Renal cortex interstitium (tissue), 11 donors: Measurements from ENCODE around the gene SRSF2. TPM values are rescaled to one million over a fixed set of nuclear protein-coding genes. Genes with fewer than 3 reads are reported as not detected.
"Not testable (repeated sequence)": the region's sequence is repeated elsewhere in the genome, so short reads cannot be mapped to it uniquely, and the experiment has no call there.

ENCODE experiments used
- DNase-seq, 11 donors: peaks; one replicate each; pipeline ENCODE4 v3.0.0-alpha.2; 2013; ENCODE audit warnings: low read depth in 9 of 11, low spot score in 4 of 11; ENCODE audit errors: extremely low read depth in 1 of 11
- polyA plus RNA-seq, 3 donors: library from polyadenylated mRNA; unstranded; fragments of 120-200 nt; gene quantifications; one replicate each; pipeline ENCODE4 v1.2.1, GENCODE V29; 2013; ENCODE audit not compliant: insufficient read length in 3 of 3

Gene SRSF2
- polyA plus RNA-seq, 3 donors: 344 to 434 (median 371) TPM

DNA sequence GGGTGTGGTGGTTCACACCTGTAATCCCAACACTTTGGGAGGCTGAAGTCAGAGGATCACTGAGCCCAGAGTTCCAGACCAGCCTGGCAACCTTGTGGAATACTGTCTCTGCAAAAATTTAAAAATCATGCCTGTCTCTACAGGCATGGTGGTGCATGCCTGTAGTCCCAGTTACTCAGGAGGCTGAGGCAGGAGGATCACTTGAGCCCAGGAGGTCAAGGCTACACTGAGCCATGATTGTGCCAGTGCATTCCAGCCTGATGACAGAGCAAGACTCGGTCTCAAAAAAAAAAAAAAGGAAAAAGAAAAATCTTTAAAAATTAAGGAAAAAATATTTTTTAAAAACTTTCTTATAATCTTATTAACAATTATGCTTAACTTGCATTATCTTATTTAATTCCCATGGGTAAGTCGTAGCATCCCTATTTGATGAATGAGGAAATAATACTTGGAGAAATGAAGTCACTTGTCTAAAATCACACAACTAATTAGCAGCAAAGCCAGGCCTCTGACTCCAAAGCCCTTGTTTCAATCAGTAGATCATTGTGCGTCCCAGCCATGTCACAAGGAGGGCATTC lies 14.4 kb upstream of the SRSF2 start:
- DNase-seq: no peak

- no peak for DNase-seq
Measured at GRCh38 chr17:76748657-76749056, 11.5 kb upstream of the SRSF2 start.

DNA sequence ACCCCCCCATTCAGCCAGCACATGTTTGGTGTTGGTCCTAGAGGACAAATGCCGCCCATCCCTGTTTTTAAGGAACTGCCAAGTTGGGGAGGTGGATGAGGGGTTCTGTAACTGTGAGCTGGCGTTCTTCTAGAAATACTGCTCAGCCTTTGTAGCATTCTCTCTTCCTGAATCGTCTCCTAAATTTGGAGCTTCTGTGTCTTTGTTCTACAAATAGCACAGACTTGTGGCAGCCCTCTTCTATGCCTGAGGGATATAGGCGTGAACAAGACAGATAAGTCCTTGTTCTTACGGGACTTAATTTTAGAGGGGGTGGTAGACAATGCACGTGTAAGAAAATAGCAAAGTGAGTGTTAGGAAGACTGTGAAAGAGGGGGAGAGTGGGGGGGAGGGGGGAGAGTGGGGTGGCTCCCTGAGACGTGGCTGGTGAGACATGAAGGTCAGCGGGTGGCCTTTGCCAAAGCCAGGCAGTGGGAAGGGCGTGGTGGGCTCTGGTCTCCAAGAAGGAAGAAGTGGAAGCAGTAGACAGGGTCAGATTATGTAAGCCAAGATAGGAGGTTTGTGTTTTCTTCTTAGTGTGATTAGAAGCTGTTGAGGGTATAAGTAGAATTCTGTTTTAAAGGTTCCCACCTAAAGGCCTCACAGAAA lies 10.7 kb upstream of the SRSF2 start:
- no peak for DNase-seq

- not testable (repeated sequence) for DNase-seq
Measured at GRCh38 chr17:76745785-76746184, 8.7 kb upstream of the SRSF2 start.

DNA sequence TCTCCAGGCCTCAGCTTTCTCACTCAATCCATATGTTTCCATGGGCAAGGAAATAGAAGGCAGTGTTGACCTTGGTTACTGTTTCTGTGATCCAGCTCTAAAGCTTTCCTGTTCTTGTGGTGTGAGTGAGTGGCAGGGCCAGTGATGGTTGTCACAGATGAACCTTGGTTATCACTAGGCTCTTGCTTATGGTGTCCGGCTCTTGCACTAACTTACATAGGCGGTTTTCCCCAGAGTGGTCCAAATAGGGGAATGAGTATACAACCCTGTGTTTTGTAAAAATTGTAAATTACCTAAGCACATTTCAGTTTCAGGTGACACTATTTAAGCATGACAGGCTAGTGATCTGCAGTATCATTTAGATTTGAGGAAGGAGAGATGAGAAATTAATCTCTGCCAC lies 7.6 kb upstream of the SRSF2 start:
- no peak for DNase-seq

DNA sequence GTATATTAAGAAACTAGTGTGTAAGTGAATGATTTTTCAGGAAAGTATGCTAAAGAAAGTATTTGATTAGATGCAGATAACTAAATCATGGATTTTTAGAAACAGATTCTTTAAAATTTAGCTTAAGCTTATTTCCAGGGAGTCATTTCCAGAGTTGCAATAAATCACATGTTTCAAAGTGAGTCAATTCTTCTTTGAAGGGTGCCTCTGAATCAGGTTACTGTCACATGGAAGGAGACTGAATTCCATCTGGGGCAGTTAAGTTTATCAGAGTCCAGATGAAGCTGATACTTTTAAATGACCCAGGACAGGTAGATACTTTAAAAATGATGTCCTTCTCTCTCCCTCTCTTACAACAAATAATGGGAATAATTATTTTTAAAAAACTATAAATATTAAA lies 5.8 kb upstream of the SRSF2 start:
- no peak for DNase-seq

DNA sequence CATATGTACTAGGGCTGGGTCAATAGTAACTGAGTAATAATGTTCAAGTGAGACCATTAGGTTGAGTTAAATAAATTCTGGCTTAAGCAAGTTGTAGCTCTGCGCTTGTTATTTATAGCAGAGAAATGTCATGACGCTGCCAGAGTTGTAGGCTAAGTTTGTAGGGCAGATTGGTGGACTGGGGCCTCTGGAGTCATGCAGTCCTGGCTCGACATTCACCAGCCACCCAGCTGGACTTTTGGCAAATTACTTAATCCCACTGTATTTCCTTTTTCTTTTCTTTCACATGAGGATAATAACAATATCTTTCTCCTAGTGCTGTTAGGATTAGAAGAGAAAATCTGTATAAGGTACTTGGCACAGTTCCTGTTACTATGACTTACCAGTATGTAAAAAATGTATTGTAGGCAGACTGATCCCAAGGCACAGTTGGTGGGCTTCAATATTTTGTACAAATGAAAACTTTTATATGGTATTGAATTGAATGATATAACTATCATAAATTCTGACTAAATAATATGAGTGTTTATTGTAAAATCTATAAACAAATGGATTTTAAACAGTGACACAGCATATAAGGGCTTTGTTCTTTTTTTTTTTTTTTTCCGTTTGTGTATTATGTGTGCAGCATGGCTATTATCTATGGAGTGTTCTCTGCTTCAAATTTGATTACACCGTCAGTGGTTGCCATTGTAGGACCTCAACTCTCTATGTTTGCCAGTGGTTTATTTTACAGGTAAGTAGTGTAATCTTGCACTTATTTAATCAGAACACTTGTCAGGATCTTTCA lies 3.4 kb upstream of the SRSF2 start:
- no peak for DNase-seq

GRCh38 chr17:76739568-76740115 lies 2.5 kb upstream of the SRSF2 start:
- not testable (repeated sequence) for DNase-seq

- peak in 1 of 11 donors; percentile 13 for DNase-seq
Measured at GRCh38 chr17:76738468-76738850, 1.3 kb upstream of the SRSF2 start.

GRCh38 chr17:76737676-76738467 lies 741 bp upstream of the SRSF2 start, which contains the start of gene MFSD11:
MFSD11 (plus strand) TSS chr17:76738119; CDS start chr17:76738353, 234 bp downstream.
- peak; percentile 81 to 93 (median 92) for DNase-seq

GRCh38 chr17:76736349-76737081 lies 616 bp downstream of the SRSF2 start:
- peak in 4 of 11 donors; percentile 24 to 67 (median 56) for DNase-seq

DNA sequence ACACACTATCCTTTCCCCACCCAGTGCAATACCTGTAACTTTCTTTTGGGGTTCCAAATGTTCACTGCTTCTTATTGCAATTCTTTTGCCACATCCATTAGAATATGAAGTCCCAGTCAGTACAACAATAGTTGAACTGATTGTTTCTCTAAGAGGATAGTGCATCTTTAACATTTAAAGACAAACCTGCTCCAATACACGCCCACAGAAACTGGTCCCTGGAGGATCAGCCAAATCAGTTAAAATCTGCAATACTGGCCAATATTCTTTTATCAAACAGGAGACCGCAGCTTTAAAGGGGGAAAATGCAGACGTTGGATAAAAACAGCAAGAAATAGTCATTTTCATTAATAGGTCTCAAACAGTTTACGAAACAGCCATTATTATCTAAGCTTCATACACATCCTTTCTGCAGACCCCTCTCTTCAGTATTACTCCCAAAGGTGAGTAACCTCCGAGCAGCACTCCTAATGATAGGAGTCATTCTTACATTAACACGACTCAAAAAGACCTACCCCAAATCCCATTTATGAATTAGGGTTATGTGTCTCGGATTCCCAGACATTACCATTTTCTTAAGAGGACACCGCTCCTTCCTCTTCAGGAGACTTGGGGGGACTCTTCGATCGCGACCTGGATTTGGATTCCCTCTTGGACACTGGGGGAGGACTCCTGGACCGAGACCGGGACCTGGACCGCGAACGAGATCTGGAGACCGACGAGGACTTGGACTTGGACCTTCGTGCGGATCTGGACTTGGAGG lies 1.4 kb downstream of the SRSF2 start:
- DNase-seq: no peak

DNA sequence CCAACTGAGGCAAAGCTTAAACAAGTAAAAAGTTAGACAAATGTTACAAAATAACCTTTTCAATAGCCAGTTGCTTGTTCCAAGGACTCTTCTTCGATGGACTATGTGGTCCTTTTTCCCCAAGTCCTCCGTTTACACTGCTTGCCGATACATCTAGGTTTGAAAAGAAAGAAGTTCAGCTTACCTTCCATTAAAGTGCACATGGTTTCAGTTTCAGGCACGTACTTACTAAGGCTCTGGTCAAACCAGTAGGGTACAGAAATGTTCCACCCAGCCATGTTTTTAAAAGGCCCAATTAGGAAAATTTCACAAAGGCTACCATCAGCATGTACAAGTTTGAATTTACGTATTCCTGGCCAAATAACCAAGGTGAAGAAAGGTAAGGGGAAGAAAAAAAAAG lies 2.1 kb downstream of the SRSF2 start:
- no peak for DNase-seq

DNA sequence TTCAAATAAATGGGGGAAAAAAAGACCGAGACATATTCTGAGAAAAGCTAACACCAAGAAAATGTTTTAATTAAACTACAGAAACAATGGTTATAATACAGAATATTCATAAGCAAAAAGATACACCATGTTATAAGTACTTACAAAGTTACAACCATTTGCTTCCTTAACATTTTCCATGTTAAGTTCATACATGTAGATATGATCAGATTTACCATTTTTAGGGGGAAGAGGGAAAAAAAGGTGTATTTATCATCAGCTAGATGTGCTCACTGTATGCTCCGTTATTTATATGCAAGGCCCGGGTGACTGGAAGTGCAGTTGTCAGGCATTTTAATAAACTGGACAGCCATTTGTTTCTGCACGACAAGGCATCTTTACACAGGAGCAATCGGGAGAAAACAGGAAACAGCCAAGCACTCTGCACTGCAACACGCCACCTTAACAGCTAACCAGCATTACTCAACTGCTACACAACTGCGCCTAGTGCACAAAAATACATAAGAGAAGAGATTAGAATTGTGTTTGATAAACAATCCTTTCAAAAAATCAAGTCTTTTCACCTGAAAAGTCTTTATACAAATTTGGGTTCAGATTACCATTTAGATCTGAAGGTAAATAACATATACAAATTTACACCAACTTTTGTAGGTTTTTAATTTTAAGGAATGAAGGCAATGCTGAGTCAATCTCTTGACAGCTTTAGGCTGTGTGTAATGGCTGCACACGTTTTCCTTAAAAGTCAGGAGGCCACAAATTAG lies 2.9 kb downstream of the SRSF2 start:
- no peak for DNase-seq

DNA sequence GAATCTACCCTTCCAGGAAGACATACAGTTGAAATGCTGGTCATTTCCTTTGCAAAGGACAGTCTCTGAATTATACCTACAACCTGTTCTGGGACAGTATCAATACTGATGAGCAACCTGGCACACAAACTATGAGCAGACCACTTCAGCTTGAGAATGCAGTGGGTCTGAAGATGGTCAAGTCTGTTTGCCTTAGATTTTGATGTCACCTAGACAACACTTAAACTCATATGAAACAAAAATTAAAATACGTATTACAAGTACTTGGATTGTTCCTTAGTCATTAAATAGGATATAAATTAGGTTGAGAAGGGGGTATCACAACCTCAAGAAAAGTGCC lies 3.5 kb downstream of the SRSF2 start:
- no peak for DNase-seq

- DNase-seq: no peak
Measured at GRCh38 chr17:76732734-76733617, 4.2 kb downstream of the SRSF2 start.
